ENCODE data around the gene GRIK4.

The GRIK4 gene

GRCh38 chr11:120539667-120540369 lies 28.3 kb downstream of the GRIK4 start:
- WGBS, 2 experiments (ENCODE audit: insufficient coverage in 2 of 2): 89% methylated on average over 8 of the region's 9 CpGs
- no peak overlapping the region for H3K27ac ChIP-seq (ENCODE audit: low read depth, low read length, severe bottlenecking)

GRCh38 chr11:120540744-120541465 lies 29.4 kb downstream of the GRIK4 start:
- Histone ChIP-seq H3K4me3 (ENCODE audit: extremely low read depth, insufficient read depth, low read length, poor library complexity, severe bottlenecking) (no peak overlapping the region), H3K9me3 (ENCODE audit: control insufficient read depth, low read length) (peaks cover 6% of the 10 kb centered on the region), H3K36me3 (ENCODE audit: control insufficient read depth, insufficient read depth, low read length) (no peaks in the 10 kb centered on the region), H3K4me1 (ENCODE audit: control insufficient read depth, insufficient read depth, low read length, poor library complexity, severe bottlenecking) (no peaks in the 10 kb centered on the region), H3K27ac (ENCODE audit: low read depth, low read length, severe bottlenecking) (no peak overlapping the region)
- 69 to 74% methylated on average over 8 of the region's 8 CpGs for WGBS, 2 experiments (ENCODE audit: insufficient coverage in 2 of 2)

More at GRCh38 chr11:120539667-120540369, 28.3 kb downstream of the GRIK4 start:
- Histone ChIP-seq H3K36me3 (ENCODE audit: control insufficient read depth, insufficient read depth, low read length) (no peaks in the 10 kb centered on the region), H3K4me3 (ENCODE audit: extremely low read depth, insufficient read depth, low read length, poor library complexity, severe bottlenecking) (no peak overlapping the region), H3K4me1 (ENCODE audit: control insufficient read depth, insufficient read depth, low read length, poor library complexity, severe bottlenecking) (no peaks in the 10 kb centered on the region), H3K9me3 (ENCODE audit: control insufficient read depth, low read length) (peaks cover 6% of the 10 kb centered on the region)

- no peak overlapping the region for H3K4me3 ChIP-seq (ENCODE audit: extremely low read depth, insufficient read depth, low read length, poor library complexity, severe bottlenecking)
- H3K4me1 ChIP-seq (ENCODE audit: control insufficient read depth, insufficient read depth, low read length, poor library complexity, severe bottlenecking): peaks cover 21% of the 10 kb centered on the region
- no peaks in the 10 kb centered on the region for H3K36me3 ChIP-seq (ENCODE audit: control insufficient read depth, insufficient read depth, low read length)
- WGBS, 2 experiments (ENCODE audit: insufficient coverage in 2 of 2): 80 to 90% methylated on average over 2 to 3 of the region's 6 CpGs
- no peak overlapping the region for H3K27ac ChIP-seq (ENCODE audit: low read depth, low read length, severe bottlenecking)
- peaks cover 6% of the 10 kb centered on the region for H3K9me3 ChIP-seq (ENCODE audit: control insufficient read depth, low read length)
These were observed 32.1 kb downstream of the GRIK4 start for GRCh38 chr11:120543521-120544215.

GRCh38 chr11:120545813-120546212 lies 34.3 kb downstream of the GRIK4 start:
- Histone ChIP-seq H3K9me3 (ENCODE audit: control insufficient read depth, low read length) (peaks cover 6% of the 10 kb centered on the region), H3K27ac (ENCODE audit: low read depth, low read length, severe bottlenecking) (no peak overlapping the region), H3K36me3 (ENCODE audit: control insufficient read depth, insufficient read depth, low read length) (no peaks in the 10 kb centered on the region), H3K4me3 (ENCODE audit: extremely low read depth, insufficient read depth, low read length, poor library complexity, severe bottlenecking) (no peak overlapping the region), H3K4me1 (ENCODE audit: control insufficient read depth, insufficient read depth, low read length, poor library complexity, severe bottlenecking) (peaks cover 34% of the 10 kb centered on the region)
- WGBS, 2 experiments (ENCODE audit: insufficient coverage in 2 of 2): 89 to 93% methylated on average over 4 of the region's 7 CpGs

GRCh38 chr11:120546312-120547205 lies 35.0 kb downstream of the GRIK4 start:
- H3K9me3 ChIP-seq (ENCODE audit: control insufficient read depth, low read length): peaks cover 5% of the 10 kb centered on the region
- WGBS, 2 experiments (ENCODE audit: insufficient coverage in 2 of 2): 90 to 91% methylated on average over 11 of the region's 17 CpGs
- no peaks in the 10 kb centered on the region for H3K36me3 ChIP-seq (ENCODE audit: control insufficient read depth, insufficient read depth, low read length)
- H3K4me3 ChIP-seq (ENCODE audit: extremely low read depth, insufficient read depth, low read length, poor library complexity, severe bottlenecking): no peak overlapping the region
- peaks cover 34% of the 10 kb centered on the region for H3K4me1 ChIP-seq (ENCODE audit: control insufficient read depth, insufficient read depth, low read length, poor library complexity, severe bottlenecking)
- H3K27ac ChIP-seq (ENCODE audit: low read depth, low read length, severe bottlenecking): no peak overlapping the region

GRCh38 chr11:120547316-120547715 lies 35.8 kb downstream of the GRIK4 start:
- no peak overlapping the region for H3K4me3 ChIP-seq (ENCODE audit: extremely low read depth, insufficient read depth, low read length, poor library complexity, severe bottlenecking)
- 86 to 97% methylated on average over 5 of the region's 10 CpGs for WGBS, 2 experiments (ENCODE audit: insufficient coverage in 2 of 2)
- H3K4me1 ChIP-seq (ENCODE audit: control insufficient read depth, insufficient read depth, low read length, poor library complexity, severe bottlenecking): peaks cover 34% of the 10 kb centered on the region
- H3K9me3 ChIP-seq (ENCODE audit: control insufficient read depth, low read length): no peaks in the 10 kb centered on the region
- H3K36me3 ChIP-seq (ENCODE audit: control insufficient read depth, insufficient read depth, low read length): no peaks in the 10 kb centered on the region
- peak overlapping the region; percentile 16 for H3K27ac ChIP-seq (ENCODE audit: low read depth, low read length, severe bottlenecking)

- H3K27ac ChIP-seq (ENCODE audit: low read depth, low read length, severe bottlenecking): peak overlapping the region; percentile 71
- no peaks in the 10 kb centered on the region for H3K9me3 ChIP-seq (ENCODE audit: control insufficient read depth, low read length)
- H3K4me1 ChIP-seq (ENCODE audit: control insufficient read depth, insufficient read depth, low read length, poor library complexity, severe bottlenecking): peaks cover 34% of the 10 kb centered on the region
- 78 to 82% methylated on average over 12 to 14 of the region's 15 CpGs for WGBS, 2 experiments (ENCODE audit: insufficient coverage in 2 of 2)
- H3K36me3 ChIP-seq (ENCODE audit: control insufficient read depth, insufficient read depth, low read length): no peaks in the 10 kb centered on the region
- H3K4me3 ChIP-seq (ENCODE audit: extremely low read depth, insufficient read depth, low read length, poor library complexity, severe bottlenecking): no peak overlapping the region
These were observed 36.5 kb downstream of the GRIK4 start for GRCh38 chr11:120547811-120548681.

- Histone ChIP-seq H3K4me1 (ENCODE audit: control insufficient read depth, insufficient read depth, low read length, poor library complexity, severe bottlenecking) (peaks cover 41% of the 10 kb centered on the region), H3K36me3 (ENCODE audit: control insufficient read depth, insufficient read depth, low read length) (no peaks in the 10 kb centered on the region), H3K4me3 (ENCODE audit: extremely low read depth, insufficient read depth, low read length, poor library complexity, severe bottlenecking) (no peak overlapping the region), H3K9me3 (ENCODE audit: control insufficient read depth, low read length) (no peaks in the 10 kb centered on the region), H3K27ac (ENCODE audit: low read depth, low read length, severe bottlenecking) (peak overlapping the region; percentile 71)
- WGBS, 2 experiments (ENCODE audit: insufficient coverage in 2 of 2): 64 to 78% methylated on average over 4 to 6 of the region's 6 CpGs
These were observed 37.2 kb downstream of the GRIK4 start for GRCh38 chr11:120548682-120549209.

- Histone ChIP-seq H3K27ac (ENCODE audit: low read depth, low read length, severe bottlenecking) (no peak overlapping the region), H3K4me1 (ENCODE audit: control insufficient read depth, insufficient read depth, low read length, poor library complexity, severe bottlenecking) (peaks cover 41% of the 10 kb centered on the region), H3K4me3 (ENCODE audit: extremely low read depth, insufficient read depth, low read length, poor library complexity, severe bottlenecking) (no peak overlapping the region), H3K36me3 (ENCODE audit: control insufficient read depth, insufficient read depth, low read length) (no peaks in the 10 kb centered on the region), H3K9me3 (ENCODE audit: control insufficient read depth, low read length) (no peaks in the 10 kb centered on the region)
- 77 to 100% methylated on average over 2 to 10 of the region's 11 CpGs for WGBS, 2 experiments (ENCODE audit: insufficient coverage in 2 of 2)
These were observed 37.8 kb downstream of the GRIK4 start for GRCh38 chr11:120549346-120549745.

Data from mesodermal cell (in vitro differentiated cells).